PC-3 (cell line): ENCODE measurements around the gene RPS27L.

Source experiments
- EZH2 ChIP-seq: fragments of 300-600 bp; sonication (generic); IDR thresholded peaks from one replicate; pipeline ENCODE4 v1.6.1; 2017; ENCODE audit warnings: antibody characterized with exemption, mild to moderate bottlenecking, low read length; ENCODE audit not compliant: unreplicated experiment
- EZH2phosphoT487 ChIP-seq: fragments of 300-600 bp; sonication (generic); IDR thresholded peaks from 2 replicates; pipeline ENCODE4 v1.6.1; 2018; ENCODE audit warnings: mild to moderate bottlenecking, antibody characterized with exemption, low read length, borderline replicate concordance
- TF ChIP-seq, protein P1 (sequence below): fragments of 300-600 bp; sonication (generic); conservative IDR thresholded peaks from 2 replicates; pipeline ENCODE4 v1.5.1; 2017; ENCODE audit warnings: antibody characterized with exemption, low read depth, mild to moderate bottlenecking, low read length

DNA sequence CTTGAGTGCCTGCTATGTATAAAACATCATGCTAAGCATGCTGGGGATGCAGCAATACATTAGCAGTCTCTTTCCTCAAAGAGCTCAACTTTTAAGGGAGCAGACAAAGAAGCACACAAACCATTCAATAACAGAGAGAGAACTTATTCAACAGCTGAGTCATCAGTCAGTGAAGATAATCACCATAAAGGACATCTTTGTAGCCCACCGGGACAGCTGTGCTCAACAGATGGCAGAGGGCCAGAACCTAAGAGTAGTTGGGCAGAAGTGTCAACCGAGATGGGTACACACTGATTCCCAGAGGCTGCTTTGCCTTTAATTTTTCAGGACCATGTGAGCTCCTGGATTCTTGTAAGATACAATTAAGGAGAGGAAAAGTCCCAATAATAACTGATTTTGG lies 27.9 kb upstream of the RPS27L start:
- TF ChIP-seq, protein P1, sequence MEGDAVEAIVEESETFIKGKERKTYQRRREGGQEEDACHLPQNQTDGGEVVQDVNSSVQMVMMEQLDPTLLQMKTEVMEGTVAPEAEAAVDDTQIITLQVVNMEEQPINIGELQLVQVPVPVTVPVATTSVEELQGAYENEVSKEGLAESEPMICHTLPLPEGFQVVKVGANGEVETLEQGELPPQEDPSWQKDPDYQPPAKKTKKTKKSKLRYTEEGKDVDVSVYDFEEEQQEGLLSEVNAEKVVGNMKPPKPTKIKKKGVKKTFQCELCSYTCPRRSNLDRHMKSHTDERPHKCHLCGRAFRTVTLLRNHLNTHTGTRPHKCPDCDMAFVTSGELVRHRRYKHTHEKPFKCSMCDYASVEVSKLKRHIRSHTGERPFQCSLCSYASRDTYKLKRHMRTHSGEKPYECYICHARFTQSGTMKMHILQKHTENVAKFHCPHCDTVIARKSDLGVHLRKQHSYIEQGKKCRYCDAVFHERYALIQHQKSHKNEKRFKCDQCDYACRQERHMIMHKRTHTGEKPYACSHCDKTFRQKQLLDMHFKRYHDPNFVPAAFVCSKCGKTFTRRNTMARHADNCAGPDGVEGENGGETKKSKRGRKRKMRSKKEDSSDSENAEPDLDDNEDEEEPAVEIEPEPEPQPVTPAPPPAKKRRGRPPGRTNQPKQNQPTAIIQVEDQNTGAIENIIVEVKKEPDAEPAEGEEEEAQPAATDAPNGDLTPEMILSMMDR, result no peak
- no peak for TF ChIP-seq EZH2phosphoT487
- TF ChIP-seq EZH2, result no peak
